ENCODE data around the gene SGK1. TPM values are rescaled to one million over a fixed set of nuclear protein-coding genes. Genes with fewer than 3 reads are reported as not detected.
"Not testable (repeated sequence)": the region's sequence is repeated elsewhere in the genome, so short reads cannot be mapped to it uniquely, and the experiment has no call there.

The SGK1 gene
- total RNA-seq, 2 experiments from 2014 or later, result 117 to 120 TPM

DNA sequence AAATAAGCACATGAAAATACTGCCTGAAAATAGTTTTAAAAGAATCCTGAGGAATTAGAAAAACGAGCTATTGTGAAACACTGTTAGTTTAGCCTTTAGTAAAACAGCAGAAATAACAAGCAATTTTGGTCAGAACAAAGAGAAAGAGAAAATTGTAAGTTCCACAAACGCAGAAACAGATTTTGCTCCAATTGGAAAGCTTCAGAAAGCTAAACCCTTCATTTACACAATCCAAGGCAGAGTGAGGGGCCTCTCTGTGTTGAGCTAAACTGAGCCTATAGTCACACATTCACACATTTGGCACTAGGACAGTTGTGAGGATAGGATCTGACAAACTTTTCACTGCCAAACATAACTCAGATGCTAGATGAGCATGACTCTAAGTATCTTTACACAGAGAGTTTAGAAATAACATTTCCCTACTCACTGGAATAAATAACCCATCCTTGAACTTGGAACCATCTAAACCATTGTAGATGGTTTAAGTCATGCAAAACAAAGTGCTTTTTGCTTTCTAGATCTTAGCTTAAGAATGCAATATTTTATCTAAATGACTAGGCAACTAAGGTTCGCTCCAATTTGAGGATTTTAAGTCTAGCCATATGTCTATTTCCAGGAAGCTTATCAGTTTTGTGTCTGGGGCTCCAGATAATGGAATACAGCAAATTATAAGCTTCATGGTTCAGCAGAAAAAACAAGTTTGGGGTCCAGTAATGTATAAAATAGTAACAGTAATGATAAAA lies 122.6 kb downstream of the SGK1 start:
- peaks cover 22% of the 10 kb centered on the region for H3K4me1 Mint-ChIP-seq (ENCODE audit: low read depth)
- ChIA-PET CTCF (interaction anchor here (0.9 kb wide), 1 partner anchor 25 kb away, joined by 3 read pairs; no protein-coding TSS in a partner anchor), POLR2A (no interaction called here)
- ATAC-seq (ENCODE audit: poor library complexity), result no peak
- no peak overlapping the region for H3K27ac Mint-ChIP-seq
- H3K27me3 ChIP-seq (ENCODE audit: control insufficient read depth in 1 of 2, insufficient read depth in 2 of 2, low read length in 2 of 2), result no peaks in the 10 kb centered on the region
- no peak overlapping the region for H3K4me3 Mint-ChIP-seq
- no peaks in the 10 kb centered on the region for H3K9me3 Mint-ChIP-seq
- H3K36me3 ChIP-seq (ENCODE audit: insufficient read depth, low read length), result no peaks in the 10 kb centered on the region
- no peaks in the 10 kb centered on the region for H3K36me3 Mint-ChIP-seq (ENCODE audit: low read depth)
- H3K4me1 ChIP-seq (ENCODE audit: insufficient read depth, low read length), result peaks cover 8% of the 10 kb centered on the region
- no peaks in the 10 kb centered on the region for H3K27me3 Mint-ChIP-seq
- H3K4me3 ChIP-seq (ENCODE audit: low read length), result no peak overlapping the region
- no peak for DNase-seq
- no peak overlapping the region for H3K27ac ChIP-seq (ENCODE audit: low read depth in 1 of 2, low read length in 2 of 2)
- TF ChIP-seq, protein P1, sequence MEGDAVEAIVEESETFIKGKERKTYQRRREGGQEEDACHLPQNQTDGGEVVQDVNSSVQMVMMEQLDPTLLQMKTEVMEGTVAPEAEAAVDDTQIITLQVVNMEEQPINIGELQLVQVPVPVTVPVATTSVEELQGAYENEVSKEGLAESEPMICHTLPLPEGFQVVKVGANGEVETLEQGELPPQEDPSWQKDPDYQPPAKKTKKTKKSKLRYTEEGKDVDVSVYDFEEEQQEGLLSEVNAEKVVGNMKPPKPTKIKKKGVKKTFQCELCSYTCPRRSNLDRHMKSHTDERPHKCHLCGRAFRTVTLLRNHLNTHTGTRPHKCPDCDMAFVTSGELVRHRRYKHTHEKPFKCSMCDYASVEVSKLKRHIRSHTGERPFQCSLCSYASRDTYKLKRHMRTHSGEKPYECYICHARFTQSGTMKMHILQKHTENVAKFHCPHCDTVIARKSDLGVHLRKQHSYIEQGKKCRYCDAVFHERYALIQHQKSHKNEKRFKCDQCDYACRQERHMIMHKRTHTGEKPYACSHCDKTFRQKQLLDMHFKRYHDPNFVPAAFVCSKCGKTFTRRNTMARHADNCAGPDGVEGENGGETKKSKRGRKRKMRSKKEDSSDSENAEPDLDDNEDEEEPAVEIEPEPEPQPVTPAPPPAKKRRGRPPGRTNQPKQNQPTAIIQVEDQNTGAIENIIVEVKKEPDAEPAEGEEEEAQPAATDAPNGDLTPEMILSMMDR (IDR thresholded peaks at IDR 0.05), result no peak
- intact Hi-C loops (cut with DNase I, micrococcal nuclease), result no loop called here
- H3K9me3 ChIP-seq (ENCODE audit: control insufficient read depth in 1 of 2, insufficient read depth in 1 of 2, low read length in 2 of 2), result no peaks in the 10 kb centered on the region

GRCh38 chr6:134193536-134194498 lies 124.1 kb downstream of the SGK1 start:
- Mint-ChIP-seq H3K9me3 (no peaks in the 10 kb centered on the region), H3K27ac (no peak overlapping the region), H3K36me3 (ENCODE audit: low read depth) (no peaks in the 10 kb centered on the region), H3K4me3 (no peak overlapping the region), H3K4me1 (ENCODE audit: low read depth) (peaks cover 22% of the 10 kb centered on the region), H3K27me3 (no peaks in the 10 kb centered on the region)
- Histone ChIP-seq H3K4me1 (ENCODE audit: insufficient read depth, low read length) (peaks cover 8% of the 10 kb centered on the region), H3K9me3 (ENCODE audit: control insufficient read depth in 1 of 2, insufficient read depth in 1 of 2, low read length in 2 of 2) (no peaks in the 10 kb centered on the region), H3K27ac (ENCODE audit: low read depth in 1 of 2, low read length in 2 of 2) (no peak overlapping the region), H3K4me3 (ENCODE audit: low read length) (no peak overlapping the region), H3K27me3 (ENCODE audit: control insufficient read depth in 1 of 2, insufficient read depth in 2 of 2, low read length in 2 of 2) (no peaks in the 10 kb centered on the region), H3K36me3 (ENCODE audit: insufficient read depth, low read length) (no peaks in the 10 kb centered on the region)
- ChIA-PET CTCF (interaction anchor here (0.9 kb wide), 2 partner anchors 15 to 19 kb away, joined by 3 read pairs; no protein-coding TSS in a partner anchor), POLR2A (no interaction called here)
- intact Hi-C loops (cut with DNase I, micrococcal nuclease), result no loop called here
- DNase-seq (no peak), ATAC-seq (ENCODE audit: poor library complexity) (no peak)
- TF ChIP-seq, protein P1 (IDR thresholded peaks at IDR 0.05), result no peak

- H3K36me3 ChIP-seq (ENCODE audit: insufficient read depth, low read length); H3K4me3 Mint-ChIP-seq; H3K4me1 ChIP-seq (ENCODE audit: insufficient read depth, low read length); intact Hi-C loops (cut with DNase I, micrococcal nuclease); DNase-seq; H3K27ac Mint-ChIP-seq; H3K36me3 Mint-ChIP-seq (ENCODE audit: low read depth); ATAC-seq (ENCODE audit: poor library complexity); H3K27ac ChIP-seq (ENCODE audit: low read depth in 1 of 2, low read length in 2 of 2); H3K27me3 ChIP-seq (ENCODE audit: control insufficient read depth in 1 of 2, insufficient read depth in 2 of 2, low read length in 2 of 2); H3K9me3 Mint-ChIP-seq; H3K27me3 Mint-ChIP-seq; POLR2A ChIA-PET; H3K4me3 ChIP-seq (ENCODE audit: low read length); H3K9me3 ChIP-seq (ENCODE audit: control insufficient read depth in 1 of 2, insufficient read depth in 1 of 2, low read length in 2 of 2); CTCF ChIA-PET: not testable (repeated sequence)
- H3K4me1 Mint-ChIP-seq (ENCODE audit: low read depth), result peaks cover 22% of the 10 kb centered on the region
Observed at GRCh38 chr6:134192609-134193008, 125.3 kb downstream of the SGK1 start.

Measured in CD4-positive, alpha-beta T cell (primary cell).